Measurements from ENCODE around the gene SYTL3. TPM values are rescaled to one million over a fixed set of nuclear protein-coding genes. Genes with fewer than 3 reads are reported as not detected.

Gene SYTL3
- polyA plus RNA-seq, 1 of the 3 experiments (the other 2 are of a cell fraction): 2.3 TPM

- WGBS (ENCODE audit: low lambda C conversion rate): 84% methylated on average over 11 of the region's 11 CpGs
- Histone ChIP-seq H3F3A (replicated peaks; ENCODE audit: insufficient read depth) (no peaks in the 10 kb centered on the region), H3K79me2 (ENCODE audit: insufficient read depth) (no peaks in the 10 kb centered on the region), H3K9me3 (no peaks in the 10 kb centered on the region), H3K9me2 (no peaks in the 10 kb centered on the region), H3K4me2 (no peak overlapping the region), H3K4me1 (ENCODE audit: control insufficient read depth in 1 of 2, insufficient read depth in 2 of 2, low read depth in 1 of 2, low read length in 1 of 2) (peaks cover 0 to 3% of the 10 kb centered on the region in 2 experiments; a peak in 1 of 4 replicates), H3K9ac (no peak overlapping the region), H2AFZ (ENCODE audit: low read depth) (no peak overlapping the region), H3K27ac (ENCODE audit: low read depth in 2 of 2, low read length in 1 of 2) (no peak overlapping the region), H3K4me3 (ENCODE audit: low read depth in 2 of 2, low read length in 1 of 2) (no peak overlapping the region), H3K27me3 (ENCODE audit: insufficient read depth) (no peaks in the 10 kb centered on the region), H4K20me1 (ENCODE audit: insufficient read depth) (no peaks in the 10 kb centered on the region), H3K36me3 (replicated peaks in 1 of 2; ENCODE audit: control insufficient read depth in 1 of 2, insufficient read depth in 2 of 2, low read length in 1 of 2) (no peaks in the 10 kb centered on the region)
- TF ChIP-seq ZBTB33 (IDR thresholded peaks at IDR 0.05; ENCODE audit: borderline replicate concordance, low read depth) (no peak), MAX (IDR thresholded peaks at IDR 0.05; ENCODE audit: low read depth) (no peak), NFIC (IDR thresholded peaks at IDR 0.05; ENCODE audit: borderline replicate concordance) (no peak), ELF1 (IDR thresholded peaks at IDR 0.05) (no peak), CTCF (IDR thresholded peaks at IDR 0.05) (no peak), FOSL2 (IDR thresholded peaks at IDR 0.05; ENCODE audit: borderline replicate concordance, low read depth) (no peak), USF2 (IDR thresholded peaks at IDR 0.05; ENCODE audit: borderline replicate concordance, low read depth, low read length) (no peak), SMC3 (IDR thresholded peaks at IDR 0.05; ENCODE audit: low read depth, low read length) (no peak), POLR2AphosphoS5 (IDR thresholded peaks at IDR 0.05; ENCODE audit: low read depth, low read length) (no peak), GATA2 (CRISPR knock-in tag; IDR thresholded peaks at IDR 0.05) (no peak)
- no peak for DNase-seq
- CTCF ChIA-PET: interaction anchor here (0.6 to 3.0 kb wide), 2 partner anchors 13 to 457 kb away, joined by 3 to 19 read pairs; no protein-coding TSS in a partner anchor
- POLR2A ChIA-PET: interaction anchor here (0.8 to 1.0 kb wide), 2 partner anchors 15 to 34 kb away, joined by 3 read pairs; partner anchors contain the start of gene DYNLT1
These were observed 28.2 kb downstream of the SYTL3 start for GRCh38 chr6:158677906-158678578.

GRCh38 chr6:158680015-158680414 lies 30.2 kb downstream of the SYTL3 start:
- Histone ChIP-seq H2AFZ (ENCODE audit: low read depth) (no peak overlapping the region), H3K79me2 (ENCODE audit: insufficient read depth) (no peaks in the 10 kb centered on the region), H3K27ac (ENCODE audit: low read depth in 2 of 2, low read length in 1 of 2) (no peak overlapping the region), H3K9me3 (no peaks in the 10 kb centered on the region), H3K4me1 (ENCODE audit: control insufficient read depth in 1 of 2, insufficient read depth in 2 of 2, low read depth in 1 of 2, low read length in 1 of 2) (no peaks in the 10 kb centered on the region), H3F3A (replicated peaks; ENCODE audit: insufficient read depth) (no peaks in the 10 kb centered on the region), H3K4me2 (no peak overlapping the region), H3K9me2 (no peaks in the 10 kb centered on the region), H3K4me3 (ENCODE audit: low read depth in 2 of 2, low read length in 1 of 2) (no peak overlapping the region), H3K36me3 (replicated peaks in 1 of 2; ENCODE audit: control insufficient read depth in 1 of 2, insufficient read depth in 2 of 2, low read length in 1 of 2) (no peaks in the 10 kb centered on the region), H3K27me3 (ENCODE audit: insufficient read depth) (no peaks in the 10 kb centered on the region), H3K9ac (no peak overlapping the region), H4K20me1 (ENCODE audit: insufficient read depth) (no peaks in the 10 kb centered on the region)
- DNase-seq: no peak
- POLR2A ChIA-PET: no interaction called here
- CTCF ChIA-PET: interaction anchor here (3.0 kb wide), 1 partner anchor 11 kb away, joined by 19 read pairs; no protein-coding TSS in a partner anchor
- WGBS (ENCODE audit: low lambda C conversion rate): 100% methylated on average over 2 of the region's 2 CpGs
- TF ChIP-seq TCF12 (IDR thresholded peaks at IDR 0.05): no peak
- no peak for TF ChIP-seq REST (IDR thresholded peaks at IDR 0.05; ENCODE audit: low read depth, low read length)
- TF ChIP-seq JUND (IDR thresholded peaks at IDR 0.05): no peak
- no peak for TF ChIP-seq SMC3 (IDR thresholded peaks at IDR 0.05; ENCODE audit: low read depth, low read length)
- no peak for TF ChIP-seq MEF2A (IDR thresholded peaks at IDR 0.05; ENCODE audit: borderline replicate concordance, low read depth)
- no peak for TF ChIP-seq NFIC (IDR thresholded peaks at IDR 0.05; ENCODE audit: borderline replicate concordance)
- no peak for TF ChIP-seq CTCF (IDR thresholded peaks at IDR 0.05)
- TF ChIP-seq TEAD4 (IDR thresholded peaks at IDR 0.05; ENCODE audit: borderline replicate concordance, insufficient read depth): no peak
